NCI-H1105 (cell line): Measurements from ENCODE around the gene TSHZ1.
A peak's percentile ranks its signal among the peaks of the same experiment; 100 is the strongest.

ENCODE experiments used
- DNase-seq: peaks from one replicate; lab custom pipeline; 2025; lab: John Stamatoyannopoulos, UW

TSHZ1 gene

DNA sequence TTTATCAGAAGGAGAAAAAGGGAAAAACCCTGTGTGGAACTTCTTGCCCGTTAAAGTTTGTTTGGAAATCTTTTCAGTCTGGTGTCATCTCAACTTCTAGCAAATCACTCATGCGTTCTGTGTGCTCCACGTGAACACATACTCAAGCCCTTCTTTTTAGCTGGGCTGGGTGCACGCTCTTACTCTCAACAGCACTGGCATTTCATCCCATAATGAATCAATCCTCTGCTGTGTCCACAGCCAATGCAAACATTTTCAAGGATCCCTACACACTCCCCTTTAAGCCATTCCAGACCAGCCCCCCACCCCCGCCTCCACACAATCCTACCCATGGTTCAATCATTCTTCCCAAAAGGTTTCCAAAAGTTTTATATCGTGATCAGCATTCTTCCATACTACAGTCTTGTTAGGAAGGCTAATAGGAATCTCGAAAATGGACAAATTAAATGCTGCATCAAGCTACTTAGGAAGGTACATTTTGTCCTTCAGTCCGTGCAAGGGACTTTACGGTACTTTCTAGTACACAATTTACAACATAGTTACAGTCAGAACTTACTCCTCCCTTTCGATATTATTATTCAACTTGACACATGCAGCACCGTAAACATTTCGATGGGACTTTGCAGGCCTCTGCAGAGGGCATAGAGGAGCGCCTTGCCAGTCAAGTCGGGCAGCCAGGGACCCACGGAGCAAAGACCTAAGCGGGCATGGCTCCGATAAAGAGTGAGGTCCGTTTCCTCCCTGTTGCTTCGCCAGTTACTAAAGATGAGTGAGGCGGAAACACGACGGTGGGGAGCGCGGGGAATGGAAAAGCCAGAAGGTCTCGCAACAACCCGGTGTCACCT, 3.1 kb upstream of the TSHZ1 start:
- DNase-seq = no peak

DNA sequence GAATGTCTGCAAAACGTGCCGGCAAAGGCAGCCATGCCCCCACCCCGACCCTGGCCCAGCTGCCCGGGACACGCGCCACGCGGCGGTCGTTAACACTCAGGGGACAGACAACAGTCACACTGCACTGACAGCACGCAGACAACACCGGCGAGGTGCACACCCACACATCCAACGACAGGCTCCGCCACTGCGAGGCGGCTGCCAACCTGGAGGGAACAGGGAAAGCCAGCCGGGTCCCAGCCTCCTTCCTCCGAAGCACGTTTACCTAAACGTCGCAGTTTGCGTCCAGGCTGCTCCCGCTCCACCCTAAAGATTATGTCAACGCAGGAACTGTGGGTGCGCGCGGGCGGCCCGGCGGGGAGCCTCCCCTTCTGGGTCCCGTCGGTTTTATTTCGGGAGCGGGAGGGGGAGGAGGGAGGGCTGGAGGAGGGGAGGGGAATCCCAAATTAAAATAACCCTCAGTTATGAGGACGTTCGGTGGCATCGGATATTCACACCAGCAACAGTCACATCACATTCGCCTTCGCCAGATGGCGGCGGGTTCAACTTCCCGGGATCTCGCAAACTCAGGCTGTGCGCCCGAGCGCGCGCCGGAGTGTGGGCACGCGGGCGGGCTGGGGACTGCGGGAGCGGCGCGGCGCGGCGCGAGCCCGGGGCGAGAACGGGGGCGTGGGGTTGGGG, 2.3 kb upstream of the TSHZ1 start:
- DNase-seq = no peak

- no peak for DNase-seq
These were observed 1.8 kb upstream of the TSHZ1 start for GRCh38 chr18:75208836-75209128.

DNA sequence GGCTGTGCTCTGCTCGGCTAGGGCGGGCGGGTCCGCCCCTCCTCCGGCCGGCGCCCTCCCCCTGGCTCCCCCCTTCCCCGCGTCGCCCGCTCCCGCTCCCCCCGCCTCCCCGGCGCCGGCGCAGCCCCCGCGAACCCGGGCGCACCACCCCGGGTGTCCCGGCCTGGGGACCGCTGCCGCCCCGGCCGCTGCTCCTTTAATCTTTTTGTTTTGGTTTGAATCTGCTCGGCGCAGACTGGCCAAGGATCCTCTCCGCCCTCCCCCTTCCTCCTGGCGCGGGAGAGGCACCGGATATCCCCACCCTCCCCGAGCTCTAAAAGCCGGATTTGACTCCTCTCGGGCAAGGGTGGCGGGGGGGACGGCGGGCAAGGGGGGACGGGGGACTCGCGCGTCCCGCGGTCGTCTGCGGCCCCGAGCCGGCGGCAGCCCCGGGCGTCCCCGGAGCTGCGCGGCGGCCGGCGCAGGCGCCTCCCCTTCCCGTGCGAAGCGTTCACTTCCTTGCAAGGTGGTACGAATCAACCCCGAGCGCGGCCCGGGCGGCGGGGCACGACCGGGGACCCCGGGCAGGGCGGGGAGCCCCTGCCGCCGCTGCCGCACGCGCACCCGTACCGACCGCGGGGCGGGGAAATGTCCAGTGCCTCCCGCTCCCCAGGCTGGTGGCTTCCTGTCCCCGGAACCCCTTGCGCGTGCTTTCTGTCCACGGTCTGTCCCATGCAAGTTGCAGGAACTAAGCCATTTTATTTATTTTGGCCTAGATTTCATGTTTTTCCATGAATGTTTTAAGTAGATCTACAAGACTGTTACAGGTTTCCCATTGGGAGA, 1.3 kb upstream of the TSHZ1 start, which contains the start of gene PTGR3:
Gene PTGR3, minus strand, starts transcription at position 11 of the 822 bp plus-strand sequence. CDS start 81 bp downstream, outside the sequence.
- peak; percentile 80 for DNase-seq

GRCh38 chr18:75209951-75210258, 692 bp upstream of the TSHZ1 start:
- no peak for DNase-seq

GRCh38 chr18:75211002-75211621, 515 bp downstream of the TSHZ1 start:
- no peak for DNase-seq

DNA sequence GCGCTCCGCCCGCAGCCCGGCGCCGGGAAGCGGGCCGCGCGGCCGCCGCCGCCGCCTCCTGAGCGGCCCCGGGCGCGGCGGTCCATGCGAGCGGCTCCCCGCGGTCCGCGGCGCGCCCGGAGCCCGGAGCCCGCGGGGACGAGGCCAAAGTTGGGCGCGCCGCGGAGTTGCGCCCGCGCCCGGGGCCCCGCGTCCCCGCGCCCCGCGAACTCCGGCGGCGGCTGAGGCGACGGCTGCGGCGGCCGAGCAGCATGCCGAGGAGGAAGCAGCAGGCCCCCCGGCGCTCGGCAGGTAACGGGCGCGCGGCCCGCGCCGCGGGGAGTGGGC, 992 bp downstream of the TSHZ1 start:
- no peak for DNase-seq

GRCh38 chr18:75211953-75212750, 1.6 kb downstream of the TSHZ1 start:
- peak; percentile 19 for DNase-seq

GRCh38 chr18:75212751-75213090, 2.1 kb downstream of the TSHZ1 start:
- DNase-seq = no peak

DNA sequence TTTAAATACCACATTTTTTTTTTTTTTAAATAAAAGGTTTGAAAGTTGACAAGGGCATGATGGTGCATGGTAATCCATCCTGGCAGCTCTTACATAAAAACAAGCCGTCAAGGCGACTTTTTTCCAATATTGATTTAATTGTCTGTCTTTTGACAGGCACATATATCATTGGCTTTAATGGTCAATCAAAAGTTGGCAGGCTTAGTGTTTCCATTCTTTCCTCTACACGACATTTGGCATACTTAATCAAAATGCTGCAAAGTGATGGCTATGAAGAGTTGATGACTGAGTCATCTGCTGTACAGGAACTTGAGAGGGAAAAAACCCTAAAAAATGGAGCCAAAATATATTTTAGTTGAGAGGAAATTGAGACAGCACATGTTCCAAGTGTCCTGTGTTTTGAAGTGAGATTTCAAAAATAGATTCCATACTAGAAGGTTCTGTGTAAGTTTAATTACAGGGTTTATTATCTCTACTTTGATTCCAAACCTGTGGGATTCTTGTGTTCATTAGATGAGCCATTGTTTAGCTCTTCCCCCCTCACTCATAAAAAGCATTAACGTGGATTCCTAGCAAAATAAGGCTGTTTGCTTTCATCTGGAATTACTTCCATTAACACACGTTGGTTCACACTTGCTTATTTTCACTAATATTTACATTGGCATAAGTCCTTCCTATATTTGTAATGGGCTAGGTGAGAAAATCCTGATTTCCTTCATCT, 3.2 kb downstream of the TSHZ1 start:
- peak; percentile 71 for DNase-seq

DNA sequence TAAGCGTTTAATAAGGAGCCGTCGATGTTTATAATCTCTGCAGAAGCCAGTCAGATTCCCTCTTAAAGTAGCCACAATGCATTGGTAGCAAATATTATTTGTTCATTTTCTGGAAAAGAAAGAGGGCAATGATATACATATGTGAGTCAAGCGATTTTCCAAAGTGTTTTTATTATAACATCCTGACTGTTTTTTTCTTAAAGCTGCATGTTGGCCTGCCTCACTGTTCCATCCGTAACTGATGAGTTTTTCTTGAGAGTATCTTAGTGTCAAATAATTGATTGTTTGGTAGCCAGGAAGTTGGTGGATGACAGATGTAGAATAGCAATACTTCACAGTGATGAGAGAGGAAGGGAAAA, 3.7 kb downstream of the TSHZ1 start:
- no peak for DNase-seq

- DNase-seq = no peak
These were observed 4.3 kb downstream of the TSHZ1 start for GRCh38 chr18:75214766-75215510.

GRCh38 chr18:75215663-75216062, 5.1 kb downstream of the TSHZ1 start:
- DNase-seq = no peak

DNA sequence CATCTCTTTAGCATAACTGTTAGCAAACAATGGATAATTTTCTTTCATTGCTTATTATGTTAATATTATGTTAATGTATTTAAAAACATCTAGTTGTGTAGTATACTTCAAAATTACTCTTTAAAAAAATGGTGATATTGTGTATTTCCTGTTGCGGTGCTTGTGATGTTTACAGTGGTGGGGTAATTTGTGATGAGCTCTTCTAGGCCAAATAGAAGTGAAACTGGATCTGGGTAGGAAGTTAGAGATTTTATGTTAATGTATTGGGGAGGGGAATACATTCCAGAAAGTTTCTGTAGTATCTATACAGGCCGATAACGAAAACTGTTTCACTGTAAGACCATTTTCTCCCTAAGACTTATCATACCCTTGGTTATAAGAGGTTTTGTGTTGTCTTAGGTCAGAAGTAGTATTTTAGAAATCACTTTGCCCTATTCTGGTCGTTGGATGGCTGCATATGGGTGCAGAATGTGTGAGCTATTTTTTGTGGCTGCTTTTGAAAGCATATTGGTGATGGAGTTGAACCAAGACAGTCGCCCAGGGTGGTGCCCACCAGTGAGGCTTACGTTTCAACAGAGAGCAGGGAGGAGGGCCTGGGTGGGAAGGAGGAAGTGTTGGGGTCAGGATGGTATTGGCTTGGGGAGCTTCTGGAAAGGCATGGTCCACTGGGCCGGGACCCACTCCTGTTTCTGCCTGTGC, 5.8 kb downstream of the TSHZ1 start:
- DNase-seq = no peak

DNA sequence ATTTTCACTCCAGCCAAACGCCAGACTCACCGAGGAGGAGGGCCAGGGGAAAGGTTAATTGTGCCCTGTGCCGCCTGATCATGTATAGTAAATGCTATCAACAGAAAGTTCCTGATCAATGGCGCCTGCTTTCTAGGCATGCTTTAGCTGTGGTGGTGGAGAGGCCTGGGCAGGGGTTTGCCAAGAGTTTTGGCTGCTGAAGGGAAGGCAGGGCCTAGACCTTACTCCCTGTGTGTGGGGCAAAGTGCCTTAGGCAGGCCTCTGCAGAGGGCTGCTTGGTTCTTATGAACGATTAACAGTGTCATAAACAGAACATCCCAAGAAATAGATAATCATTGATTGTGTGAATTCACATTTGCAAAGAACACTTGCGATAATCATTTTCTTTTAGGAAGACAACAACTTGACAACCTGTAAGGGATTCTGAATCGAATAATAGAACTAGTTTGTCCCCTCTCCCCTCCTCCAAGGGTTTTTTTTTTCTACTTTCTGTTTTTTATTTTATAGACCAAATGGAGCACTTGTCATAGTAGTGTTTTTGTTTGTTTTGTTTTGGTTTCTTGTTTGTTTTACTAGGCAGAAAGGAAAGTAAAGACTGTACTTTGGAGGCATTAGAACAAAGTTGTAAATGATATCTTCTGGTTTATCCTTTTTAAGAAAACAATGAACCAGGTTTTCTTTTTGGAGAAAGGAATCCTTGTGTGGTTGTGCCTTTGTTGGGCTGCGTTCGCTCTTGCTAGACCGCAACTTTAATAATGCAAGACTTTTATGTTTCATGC, 6.5 kb downstream of the TSHZ1 start:
- no peak for DNase-seq

DNA sequence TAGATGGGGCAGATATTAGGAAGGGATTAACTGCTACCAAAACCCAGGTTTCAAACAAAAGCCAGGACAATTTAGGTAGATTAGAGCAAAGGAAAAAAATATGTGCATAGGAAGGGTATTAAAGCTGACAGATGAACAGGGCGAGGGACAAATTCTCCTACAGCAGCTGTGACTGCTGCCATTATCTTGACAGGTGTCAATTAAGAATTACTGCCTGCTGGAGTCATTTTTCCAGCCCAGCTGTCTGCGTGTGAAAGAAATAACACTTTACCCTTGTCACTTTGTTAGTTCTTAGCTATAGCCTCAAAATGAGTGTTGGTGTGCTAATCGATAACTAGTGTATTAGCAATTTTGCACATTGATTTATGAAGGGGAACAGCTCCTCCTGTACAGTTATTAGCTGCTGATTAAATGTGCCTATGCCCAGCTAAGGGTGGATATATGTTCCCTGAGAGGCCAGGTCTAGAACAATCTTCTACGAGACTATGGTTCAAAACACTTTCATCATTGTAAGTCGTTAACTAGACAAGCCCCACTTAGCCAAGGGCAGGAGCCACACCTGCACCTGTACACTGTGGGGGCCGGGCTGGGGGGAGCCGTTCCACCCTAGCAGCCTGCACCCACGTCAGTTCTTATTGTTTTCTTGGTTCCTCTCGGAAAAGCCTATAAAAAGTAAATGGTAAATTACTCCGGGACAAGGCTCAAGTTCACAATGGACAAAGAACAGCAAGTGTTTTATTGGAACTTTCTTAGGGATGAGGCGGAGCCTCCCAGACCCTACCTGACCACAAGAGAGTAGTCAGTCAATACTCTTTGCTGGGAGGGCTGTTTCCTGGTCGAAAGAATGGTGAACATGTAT, 7.7 kb downstream of the TSHZ1 start:
- DNase-seq = peak; percentile 21

GRCh38 chr18:75219745-75220375, 9.3 kb downstream of the TSHZ1 start:
- no peak for DNase-seq
